OCI-LY3 (cell line): Measurements from ENCODE around the gene SLC25A5.

Experiments used
- H2AFZ ChIP-seq: fragments of 200-600, 300-600 bp; shearing (Covaris generic); 2 replicates; pipeline ENCODE4 v1.6.0; 2014; ENCODE audit warnings: antibody characterized with exemption, low read depth, low read length
- H3K27ac ChIP-seq: fragments of 200-600, 300-600 bp; sonication (generic); 2 replicates; pipeline ENCODE4 v1.5.1; 2014; ENCODE audit warnings: mild to moderate bottlenecking, low read length, moderate library complexity, mixed read lengths
- H3K27me3 ChIP-seq: fragments of 200-600, 300-600 bp; sonication (generic); 2 replicates; pipeline ENCODE4 v1.6.1; 2014; ENCODE audit warnings: low read depth, low read length, mixed read lengths
- H3K36me3 ChIP-seq: fragments of 200-600, 300-600 bp; sonication (generic); replicated peaks from 2 replicates; pipeline ENCODE3; 2014; ENCODE audit warnings: low read depth, low read length, mixed read lengths
- H3K4me1 ChIP-seq: fragments of 300-600, 200-600 bp; sonication (generic); 2 replicates; pipeline ENCODE4 v1.6.1; 2014; ENCODE audit warnings: low read length, mixed read lengths
- H3K4me2 ChIP-seq: fragments of 200-600, 300-600 bp; sonication (generic); 2 replicates; pipeline ENCODE4 v1.6.1; 2014; ENCODE audit warnings: low read length, mixed read lengths
- H3K4me3 ChIP-seq: fragments of 300-600, 200-600 bp; sonication (generic); 2 replicates; pipeline ENCODE4 v1.5.1; 2014; ENCODE audit warnings: antibody characterized with exemption, mild to moderate bottlenecking, low read length, moderate library complexity
- H3K79me2 ChIP-seq: fragments of 300-600, 200-600 bp; shearing (Covaris generic); 2 replicates; pipeline ENCODE4 v1.6.1; 2014; ENCODE audit warnings: mild to moderate bottlenecking, low read length, mixed read lengths
- H3K9ac ChIP-seq: fragments of 300-600, 200-600 bp; shearing (Covaris generic); 2 replicates; pipeline ENCODE4 v1.6.0; 2014; ENCODE audit warnings: mild to moderate bottlenecking, low read length, moderate library complexity
- H3K9me3 ChIP-seq: fragments of 200-600, 300-600 bp; shearing (Covaris generic); 2 replicates; pipeline ENCODE4 v1.6.1; 2014; ENCODE audit warnings: low read length, mixed read lengths; ENCODE audit not compliant: insufficient read depth
- H4K20me1 ChIP-seq: fragments of 200-600, 300-600 bp; sonication (generic); 2 replicates; pipeline ENCODE4 v1.6.1; 2016; ENCODE audit warnings: low read length, mixed read lengths; ENCODE audit not compliant: insufficient read depth
- EZH2phosphoT487 ChIP-seq: fragments of 200-600 bp; shearing (Covaris generic); IDR thresholded peaks from 2 replicates; pipeline ENCODE4 v1.6.1; 2018; ENCODE audit warnings: antibody characterized with exemption, mixed run types, low read depth
- TF ChIP-seq, protein P1 (sequence below): fragments of 200-600, 300-600 bp; sonication (generic); IDR thresholded peaks from 2 replicates; pipeline ENCODE4 v1.5.1; 2014; ENCODE audit warnings: antibody characterized with exemption, low read length, low read depth

Gene SLC25A5

DNA sequence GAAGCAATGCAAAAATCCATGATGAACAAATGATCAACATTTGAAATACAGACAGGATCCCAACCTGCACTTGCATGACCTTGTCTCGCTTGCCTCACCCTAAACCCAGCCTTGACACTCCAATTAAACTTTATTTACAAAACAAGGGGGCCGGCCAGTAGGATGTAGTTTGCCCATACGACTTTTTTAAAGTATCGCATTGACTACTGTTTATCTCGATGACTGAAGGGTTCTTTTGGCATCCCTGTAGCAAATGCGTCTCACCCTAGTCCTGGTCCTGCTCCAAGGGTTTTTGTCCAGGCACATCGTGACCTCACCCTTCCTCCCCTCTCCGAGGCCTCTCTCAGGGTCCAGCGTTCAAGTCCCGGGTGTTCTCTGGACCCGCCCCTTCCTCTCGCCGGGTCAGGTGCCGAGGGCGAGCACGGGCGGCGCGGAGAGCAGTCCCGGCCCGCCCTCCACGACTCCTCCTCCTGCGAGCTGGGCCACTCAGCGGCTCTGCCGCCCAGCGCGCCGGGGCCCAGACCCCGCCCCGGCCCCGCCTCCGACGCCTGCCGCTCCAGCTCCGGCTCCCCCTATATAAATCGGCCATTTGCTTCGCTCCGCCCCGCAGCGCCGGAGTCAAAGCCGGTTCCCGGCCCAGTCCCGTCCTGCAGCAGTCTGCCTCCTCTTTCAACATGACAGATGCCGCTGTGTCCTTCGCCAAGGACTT is at the start of gene SLC25A5:
Gene SLC25A5, plus strand, starts transcription at position 603 of the 709 bp plus-strand sequence. Its CDS starts 72 bp downstream, at position 675.
- H2AFZ ChIP-seq, result peak within 1 kb of the TSS; percentile 71; the same call in 1 of the 2 replicates
- peaks cover 18% of the 10 kb centered on the region for H3K79me2 ChIP-seq
- peaks cover 12% of the 10 kb centered on the region for H3K36me3 ChIP-seq
- H3K27ac ChIP-seq, result peak within 1 kb of the TSS; percentile 84
- peak within 1 kb of the TSS; percentile 97 for H3K4me3 ChIP-seq
- H3K4me2 ChIP-seq, result peak within 1 kb of the TSS; percentile 88
- TF ChIP-seq, protein P1, sequence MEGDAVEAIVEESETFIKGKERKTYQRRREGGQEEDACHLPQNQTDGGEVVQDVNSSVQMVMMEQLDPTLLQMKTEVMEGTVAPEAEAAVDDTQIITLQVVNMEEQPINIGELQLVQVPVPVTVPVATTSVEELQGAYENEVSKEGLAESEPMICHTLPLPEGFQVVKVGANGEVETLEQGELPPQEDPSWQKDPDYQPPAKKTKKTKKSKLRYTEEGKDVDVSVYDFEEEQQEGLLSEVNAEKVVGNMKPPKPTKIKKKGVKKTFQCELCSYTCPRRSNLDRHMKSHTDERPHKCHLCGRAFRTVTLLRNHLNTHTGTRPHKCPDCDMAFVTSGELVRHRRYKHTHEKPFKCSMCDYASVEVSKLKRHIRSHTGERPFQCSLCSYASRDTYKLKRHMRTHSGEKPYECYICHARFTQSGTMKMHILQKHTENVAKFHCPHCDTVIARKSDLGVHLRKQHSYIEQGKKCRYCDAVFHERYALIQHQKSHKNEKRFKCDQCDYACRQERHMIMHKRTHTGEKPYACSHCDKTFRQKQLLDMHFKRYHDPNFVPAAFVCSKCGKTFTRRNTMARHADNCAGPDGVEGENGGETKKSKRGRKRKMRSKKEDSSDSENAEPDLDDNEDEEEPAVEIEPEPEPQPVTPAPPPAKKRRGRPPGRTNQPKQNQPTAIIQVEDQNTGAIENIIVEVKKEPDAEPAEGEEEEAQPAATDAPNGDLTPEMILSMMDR, result no peak
- H3K27me3 ChIP-seq, result no peaks in the 10 kb centered on the region
- H3K4me1 ChIP-seq, result peaks cover 9% of the 10 kb centered on the region
- peak within 1 kb of the TSS; percentile 99 for H3K9ac ChIP-seq
- H3K9me3 ChIP-seq, result no peaks in the 10 kb centered on the region
- peaks cover 10% of the 10 kb centered on the region for H4K20me1 ChIP-seq

DNA sequence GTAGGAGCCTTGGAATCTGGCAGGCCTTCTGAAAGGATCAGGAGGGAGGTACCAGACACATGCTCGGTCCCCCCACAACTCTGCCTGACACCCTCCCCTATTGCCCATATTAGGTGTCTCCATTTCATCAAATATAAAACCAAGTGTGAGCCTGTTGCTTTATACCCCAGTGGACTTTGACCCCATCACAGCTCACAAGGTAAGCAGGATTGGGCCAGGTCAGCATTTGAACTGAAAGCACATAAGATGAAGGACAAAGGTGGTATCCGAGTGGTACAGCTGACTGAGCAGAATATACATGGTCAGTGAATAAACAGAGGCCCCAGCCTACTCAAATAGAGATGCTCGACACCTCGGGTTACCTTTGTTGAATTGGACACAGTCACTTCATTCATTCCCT is 49.1 kb upstream of the SLC25A5 start:
- H3K4me2 ChIP-seq, result no peak overlapping the region
- no peak overlapping the region for H3K9ac ChIP-seq
- H4K20me1 ChIP-seq, result no peaks in the 10 kb centered on the region
- no peaks in the 10 kb centered on the region for H3K4me1 ChIP-seq
- no peak overlapping the region for H3K27ac ChIP-seq
- H3K79me2 ChIP-seq, result no peaks in the 10 kb centered on the region
- H2AFZ ChIP-seq, result no peak overlapping the region
- no peaks in the 10 kb centered on the region for H3K27me3 ChIP-seq
- H3K9me3 ChIP-seq, result no peaks in the 10 kb centered on the region
- no peak overlapping the region for H3K4me3 ChIP-seq
- TF ChIP-seq, protein P1, result no peak
- TF ChIP-seq EZH2phosphoT487, result no peak
- no peaks in the 10 kb centered on the region for H3K36me3 ChIP-seq

DNA sequence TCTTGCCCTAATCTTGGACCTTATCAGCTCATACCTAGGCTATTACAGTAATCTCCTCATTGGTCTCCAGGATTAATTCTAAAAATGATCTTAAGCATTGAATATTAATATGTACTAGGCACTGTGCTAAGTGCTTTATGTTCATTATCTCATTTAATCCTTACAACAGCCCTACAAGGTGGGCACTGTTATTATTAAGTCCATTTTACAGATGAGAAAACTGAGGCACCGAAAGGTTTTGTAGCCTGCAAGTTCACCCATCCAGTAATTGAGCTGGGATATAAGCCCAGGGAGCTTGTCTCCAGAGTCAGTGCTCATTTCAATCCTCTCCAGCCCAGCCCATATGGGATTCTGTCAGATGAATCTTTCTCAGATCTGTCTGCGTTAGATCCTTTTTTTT is 48.3 kb upstream of the SLC25A5 start:
- no peaks in the 10 kb centered on the region for H3K36me3 ChIP-seq
- TF ChIP-seq, protein P1, result no peak
- TF ChIP-seq EZH2phosphoT487, result no peak

DNA sequence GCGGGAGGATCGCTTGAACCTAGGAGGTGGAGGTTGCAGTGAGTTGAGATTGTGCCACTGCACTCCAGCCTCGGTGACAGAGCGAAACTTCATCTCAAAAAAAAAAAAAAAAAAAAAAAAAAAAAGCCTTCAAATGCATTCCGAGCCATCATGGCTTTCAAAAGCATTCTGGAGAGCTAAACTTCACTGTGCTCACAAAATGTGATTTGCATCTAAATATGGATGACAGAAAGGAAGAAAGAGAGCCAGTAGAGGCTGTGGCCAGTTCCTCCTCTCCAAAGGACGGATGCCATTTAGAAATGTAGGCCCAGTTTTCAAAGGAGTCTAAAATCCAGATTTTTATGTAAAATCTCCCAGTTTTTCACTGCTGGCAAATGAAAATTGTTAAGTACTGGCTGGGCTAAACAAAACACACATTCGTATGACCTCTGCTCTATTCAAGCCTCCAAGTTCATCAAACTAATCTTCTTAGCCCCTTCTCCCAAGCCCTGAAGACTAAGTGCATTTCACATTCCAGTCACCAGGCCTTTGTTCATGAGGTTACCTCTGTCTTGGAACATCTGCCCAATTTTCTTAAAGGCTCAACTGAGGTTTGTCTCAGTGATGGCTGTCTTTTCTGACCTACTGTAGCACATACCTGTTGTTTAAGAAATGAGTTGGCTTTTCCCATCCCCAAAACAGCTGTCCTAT is 47.1 kb upstream of the SLC25A5 start:
- no peak overlapping the region for H2AFZ ChIP-seq
- no peaks in the 10 kb centered on the region for H3K4me1 ChIP-seq
- H3K9me3 ChIP-seq, result no peaks in the 10 kb centered on the region
- H3K27me3 ChIP-seq, result no peaks in the 10 kb centered on the region
- no peak overlapping the region for H3K27ac ChIP-seq
- H3K79me2 ChIP-seq, result no peaks in the 10 kb centered on the region
- H3K4me2 ChIP-seq, result no peak overlapping the region
- H3K9ac ChIP-seq, result no peak overlapping the region
- H3K4me3 ChIP-seq, result no peak overlapping the region
- TF ChIP-seq, protein P1, result no peak
- TF ChIP-seq EZH2phosphoT487, result no peak
- H3K36me3 ChIP-seq, result no peaks in the 10 kb centered on the region
- no peaks in the 10 kb centered on the region for H4K20me1 ChIP-seq

More for the DNA sequence above, 48.3 kb upstream of the SLC25A5 start:
- H3K27ac ChIP-seq, result no peak overlapping the region
- H4K20me1 ChIP-seq, result no peaks in the 10 kb centered on the region
- H3K4me2 ChIP-seq, result no peak overlapping the region
- H3K79me2 ChIP-seq, result no peaks in the 10 kb centered on the region
- no peak overlapping the region for H3K9ac ChIP-seq
- H2AFZ ChIP-seq, result no peak overlapping the region
- no peaks in the 10 kb centered on the region for H3K4me1 ChIP-seq
- H3K9me3 ChIP-seq, result no peaks in the 10 kb centered on the region
- H3K4me3 ChIP-seq, result no peak overlapping the region
- no peaks in the 10 kb centered on the region for H3K27me3 ChIP-seq
